NCI-H526 treated with DMSO at 0.1 percent for 48 hours (cell line): ENCODE results near the gene TMEM120B.
"Not testable (repeated sequence)": the region's sequence is repeated elsewhere in the genome, so short reads cannot be mapped to it uniquely, and the experiment has no call there.

Experiments
- DNase-seq: peaks from one replicate; lab custom pipeline; 2025; lab: John Stamatoyannopoulos, UW

TMEM120B gene

GRCh38 chr12:121712461-121713256 lies at the start of gene TMEM120B:
Gene TMEM120B (plus strand): TSS chr12:121712752. CDS start chr12:121712896, 144 bp downstream.
- peak; percentile 25 for DNase-seq

- no peak for DNase-seq
These were observed 49.0 kb upstream of the TMEM120B start for GRCh38 chr12:121663610-121663929.

- not testable (repeated sequence) for DNase-seq
These were observed 45.7 kb upstream of the TMEM120B start for GRCh38 chr12:121666829-121667228.

GRCh38 chr12:121668750-121669520 lies 43.6 kb upstream of the TMEM120B start:
- no peak for DNase-seq

GRCh38 chr12:121669521-121669900 lies 43.0 kb upstream of the TMEM120B start, which contains the start of gene MORN3:
Gene MORN3 (minus strand): TSS chr12:121669654. CDS start chr12:121669483, 171 bp downstream.
- DNase-seq: no peak

GRCh38 chr12:121673013-121673511 lies 39.5 kb upstream of the TMEM120B start:
- no peak for DNase-seq

GRCh38 chr12:121676190-121676589 lies 36.4 kb upstream of the TMEM120B start:
- no peak for DNase-seq

- DNase-seq: no peak
These were observed 34.2 kb upstream of the TMEM120B start for GRCh38 chr12:121678305-121678704.

- no peak for DNase-seq
These were observed 33.7 kb upstream of the TMEM120B start for GRCh38 chr12:121678716-121679300.

GRCh38 chr12:121679661-121680197 lies 32.8 kb upstream of the TMEM120B start:
- DNase-seq: not testable (repeated sequence)

- no peak for DNase-seq
These were observed 23.6 kb upstream of the TMEM120B start for GRCh38 chr12:121688966-121689365.

GRCh38 chr12:121689430-121689829 lies 23.1 kb upstream of the TMEM120B start:
- no peak for DNase-seq

GRCh38 chr12:121692744-121693143 lies 19.8 kb upstream of the TMEM120B start:
- DNase-seq: not testable (repeated sequence)

- DNase-seq: no peak
These were observed 19.3 kb upstream of the TMEM120B start for GRCh38 chr12:121693155-121693687.

GRCh38 chr12:121697093-121697698 lies 15.4 kb upstream of the TMEM120B start:
- peak; percentile 23 for DNase-seq

- DNase-seq: not testable (repeated sequence)
These were observed 14.7 kb upstream of the TMEM120B start for GRCh38 chr12:121697861-121698260.

GRCh38 chr12:121701667-121702277 lies 10.8 kb upstream of the TMEM120B start:
- no peak for DNase-seq

GRCh38 chr12:121702944-121703343 lies 9.6 kb upstream of the TMEM120B start:
- DNase-seq: no peak

GRCh38 chr12:121705514-121705913 lies 7.0 kb upstream of the TMEM120B start:
- DNase-seq: no peak

- DNase-seq: no peak
These were observed 4.1 kb upstream of the TMEM120B start for GRCh38 chr12:121708313-121709063.
